Fibroblast of skin of left biceps (primary cell): Measurements from ENCODE around the gene QRICH1.

Experiments used
- DNase-seq, 2 experiments: peaks; one replicate each; pipeline ENCODE4 v3.0.0-alpha.2; 2013; ENCODE audit warnings: low read depth in 2 of 2

QRICH1 gene, protein sequence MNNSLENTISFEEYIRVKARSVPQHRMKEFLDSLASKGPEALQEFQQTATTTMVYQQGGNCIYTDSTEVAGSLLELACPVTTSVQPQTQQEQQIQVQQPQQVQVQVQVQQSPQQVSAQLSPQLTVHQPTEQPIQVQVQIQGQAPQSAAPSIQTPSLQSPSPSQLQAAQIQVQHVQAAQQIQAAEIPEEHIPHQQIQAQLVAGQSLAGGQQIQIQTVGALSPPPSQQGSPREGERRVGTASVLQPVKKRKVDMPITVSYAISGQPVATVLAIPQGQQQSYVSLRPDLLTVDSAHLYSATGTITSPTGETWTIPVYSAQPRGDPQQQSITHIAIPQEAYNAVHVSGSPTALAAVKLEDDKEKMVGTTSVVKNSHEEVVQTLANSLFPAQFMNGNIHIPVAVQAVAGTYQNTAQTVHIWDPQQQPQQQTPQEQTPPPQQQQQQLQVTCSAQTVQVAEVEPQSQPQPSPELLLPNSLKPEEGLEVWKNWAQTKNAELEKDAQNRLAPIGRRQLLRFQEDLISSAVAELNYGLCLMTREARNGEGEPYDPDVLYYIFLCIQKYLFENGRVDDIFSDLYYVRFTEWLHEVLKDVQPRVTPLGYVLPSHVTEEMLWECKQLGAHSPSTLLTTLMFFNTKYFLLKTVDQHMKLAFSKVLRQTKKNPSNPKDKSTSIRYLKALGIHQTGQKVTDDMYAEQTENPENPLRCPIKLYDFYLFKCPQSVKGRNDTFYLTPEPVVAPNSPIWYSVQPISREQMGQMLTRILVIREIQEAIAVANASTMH

DNA sequence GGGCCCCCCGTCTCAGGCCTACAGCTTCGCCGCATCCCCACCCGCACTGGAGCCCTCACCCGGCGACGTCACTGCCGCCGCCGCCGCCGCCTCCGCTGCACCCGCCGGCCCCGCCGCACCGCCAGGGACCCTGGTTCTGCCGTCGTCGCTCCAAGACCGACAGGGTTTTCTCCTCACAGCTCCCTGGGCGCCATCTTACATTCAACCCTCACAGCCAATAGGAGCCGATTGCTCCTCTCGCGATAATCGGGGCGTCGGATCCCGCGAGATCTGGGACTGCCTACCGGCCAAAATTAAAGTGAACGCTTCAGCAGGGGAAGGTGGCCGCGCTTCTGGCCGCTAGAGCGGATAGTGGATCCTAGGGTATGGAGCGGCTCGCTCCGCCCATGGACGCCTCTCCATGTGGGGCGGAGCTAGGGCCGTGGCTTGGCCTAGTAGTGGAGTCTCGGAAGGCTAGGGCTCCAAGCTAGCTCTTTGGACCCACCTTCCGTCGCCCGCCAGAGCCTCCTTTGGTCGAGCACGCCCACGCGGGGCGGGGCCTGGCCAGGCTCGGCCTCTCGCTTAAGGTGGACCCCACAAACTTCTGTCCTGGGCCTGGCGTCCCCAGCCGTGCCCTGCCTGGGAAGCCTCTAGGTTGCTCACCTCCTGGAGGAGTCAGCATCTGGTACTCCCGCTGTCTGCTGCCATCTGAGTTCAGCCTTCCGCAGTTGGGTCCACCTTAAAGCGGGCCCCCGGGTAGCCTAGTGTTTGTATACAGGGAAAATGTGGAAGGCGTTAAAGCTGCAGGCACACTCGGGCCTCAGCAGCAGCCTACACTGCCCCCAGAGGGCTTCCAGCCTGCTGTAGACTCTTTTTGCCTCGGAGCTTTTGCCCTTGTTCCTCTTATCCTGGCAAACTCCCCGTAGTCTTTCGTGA lies at the start of gene QRICH1:
Gene QRICH1, minus strand, starts transcription at position 219 of the 915 bp plus-strand sequence. CDS start 17,054 bp downstream, outside the sequence.
- DNase-seq, result peak; percentile 96 to 97

DNA sequence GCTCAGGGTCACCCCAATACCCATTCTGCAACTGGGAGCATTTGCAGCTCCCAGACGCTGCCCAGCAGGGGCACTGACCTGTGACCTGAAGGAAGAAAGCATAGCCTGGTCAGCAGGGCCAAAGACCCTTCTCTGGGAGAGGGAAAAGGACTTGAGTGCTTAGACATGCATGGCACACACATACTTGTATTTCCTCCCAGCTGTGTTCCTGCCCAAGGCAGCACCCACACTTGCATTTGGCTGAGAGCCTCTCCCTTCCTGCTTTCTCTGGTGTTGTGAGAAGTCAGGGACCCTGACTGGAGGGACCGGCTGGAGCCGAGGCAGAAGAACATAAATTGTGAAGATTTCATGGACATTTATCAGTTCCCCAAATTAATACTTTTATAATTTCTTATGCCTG lies 46.2 kb upstream of the QRICH1 start:
- no peak for DNase-seq

DNA sequence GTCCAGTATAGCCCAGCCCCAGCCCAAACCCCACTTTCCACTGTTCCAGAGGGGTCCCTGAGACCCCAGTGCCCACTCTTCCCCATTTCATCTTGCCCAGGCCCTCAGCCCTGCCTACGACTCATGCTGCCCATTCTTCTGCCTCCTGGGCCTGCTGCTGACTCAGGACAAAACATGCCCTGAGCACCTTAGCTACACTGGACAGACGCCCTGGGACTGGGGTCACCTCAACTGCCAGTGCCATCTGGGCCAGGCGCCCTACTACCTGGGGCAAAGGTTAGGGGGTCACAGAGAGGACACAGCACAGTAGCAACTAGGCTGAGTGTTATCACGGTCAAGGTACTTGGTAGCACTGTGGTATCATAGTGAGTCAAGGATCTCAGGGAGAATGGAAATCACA lies 41.6 kb upstream of the QRICH1 start:
- no peak for DNase-seq

DNA sequence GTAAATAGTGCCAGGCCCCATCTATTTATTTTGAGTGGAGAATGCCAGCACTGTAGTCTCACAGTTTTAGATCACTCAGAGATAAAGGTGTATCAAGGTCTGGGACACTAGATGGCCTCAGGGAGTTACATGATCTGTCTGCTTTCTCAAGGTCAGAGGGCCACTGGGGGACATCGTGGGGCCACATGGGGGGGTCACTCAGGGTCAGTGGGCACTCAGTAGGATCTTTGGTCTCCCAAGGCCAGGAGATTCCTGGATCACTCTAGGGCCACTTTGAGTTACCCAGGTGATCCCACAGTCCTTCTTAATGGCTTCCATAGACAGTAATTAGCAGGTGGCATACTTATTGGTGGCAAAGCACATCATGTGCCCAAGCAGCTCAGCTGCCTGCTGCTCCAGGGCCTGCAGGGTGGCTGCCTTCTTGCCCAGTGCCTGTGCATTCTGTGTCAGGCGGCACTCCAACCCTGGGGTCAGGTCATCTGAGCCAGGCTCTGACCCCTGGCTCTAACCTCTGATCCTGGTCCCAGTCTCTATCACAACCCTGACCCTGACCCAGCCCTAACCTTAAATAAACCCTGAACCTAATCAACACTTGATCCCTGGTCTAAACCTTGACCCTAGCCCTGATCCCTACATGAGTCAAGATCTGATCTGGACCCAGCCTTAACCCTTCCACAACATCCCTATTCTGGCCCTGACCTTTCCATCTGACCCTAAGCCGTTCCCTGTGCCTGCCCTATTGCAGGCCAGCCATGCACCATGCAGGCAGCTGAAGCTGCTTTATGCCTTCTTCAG lies 40.8 kb upstream of the QRICH1 start:
- no peak for DNase-seq

DNA sequence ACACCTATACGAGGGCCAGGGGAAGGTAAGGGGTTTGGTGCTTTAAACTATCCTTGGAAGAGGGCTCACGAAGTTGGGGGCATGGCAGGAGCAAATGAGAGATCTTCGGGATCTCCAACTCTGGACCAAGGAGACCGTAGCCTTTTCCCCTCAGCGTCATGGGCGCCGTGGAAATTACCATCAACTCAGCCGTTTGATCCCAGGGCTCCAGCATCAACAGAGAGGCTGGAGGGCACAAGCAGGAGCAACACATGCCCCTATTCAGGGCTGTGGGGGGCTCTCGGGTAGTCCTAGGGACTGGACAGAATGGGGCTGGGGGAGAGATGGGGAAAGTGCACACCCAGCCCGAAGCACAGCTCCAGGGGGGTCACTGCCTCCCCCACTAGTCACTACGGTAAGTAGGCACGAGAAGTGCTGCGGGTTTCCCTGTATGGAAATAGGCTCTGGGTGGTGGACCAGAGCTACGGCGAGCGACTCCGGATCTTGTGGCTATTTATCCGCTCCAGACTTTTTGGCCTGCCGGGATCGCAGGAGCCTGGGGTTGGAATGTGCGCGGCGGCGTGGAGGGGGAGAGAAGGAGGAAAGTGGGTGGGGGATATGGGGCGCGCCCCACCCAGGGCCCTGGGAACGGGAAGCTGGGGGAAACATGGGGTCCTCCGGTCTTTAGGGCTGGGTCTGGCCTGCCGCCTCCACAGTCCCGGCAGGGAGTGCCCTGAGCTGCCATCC lies 39.5 kb upstream of the QRICH1 start:
- DNase-seq, result peak; percentile 76 to 84

DNA sequence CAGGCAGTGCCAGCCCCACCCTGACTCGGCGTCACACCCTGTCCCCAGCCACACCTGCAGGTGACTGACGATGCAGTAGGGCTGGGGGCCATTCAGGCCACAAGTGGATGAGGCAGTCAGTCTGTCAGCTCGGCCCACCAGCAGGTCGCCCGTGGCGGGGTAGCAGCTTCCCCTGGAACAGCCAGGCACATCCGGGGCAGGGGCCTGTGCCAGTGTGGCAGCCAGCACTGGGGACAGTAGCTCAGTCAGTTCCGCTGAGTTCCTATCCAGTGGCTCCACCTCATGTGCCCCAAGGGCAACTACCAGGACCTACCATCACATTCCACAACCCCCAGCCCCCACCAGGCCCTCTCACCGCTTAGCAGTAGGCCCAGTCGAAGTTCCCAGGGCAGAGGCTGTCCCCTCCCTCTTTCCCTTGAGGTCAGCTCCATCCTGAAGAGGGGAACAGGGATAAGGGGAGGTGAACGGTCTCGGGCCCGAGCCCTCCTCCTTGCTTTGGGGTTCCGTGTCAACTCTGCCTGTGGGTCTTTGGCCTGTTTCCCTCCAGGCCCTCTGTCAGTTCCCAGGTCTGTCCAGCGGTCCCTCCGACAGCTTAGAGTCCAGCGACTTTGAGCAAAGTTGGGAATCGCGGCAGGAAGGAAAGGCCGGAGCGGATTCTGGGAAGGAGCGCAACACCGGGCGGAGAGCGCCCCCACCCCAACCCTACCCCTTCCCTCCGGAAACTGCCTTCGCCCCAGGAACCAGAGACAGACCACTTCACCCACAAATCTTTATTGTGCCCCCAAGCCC lies 38.8 kb upstream of the QRICH1 start, which contains the start of gene LAMB2:
Gene LAMB2, minus strand, starts transcription at position 614 of the 789 bp plus-strand sequence. Its CDS starts 183 bp downstream, at position 431.
- peak; percentile 35 to 40 for DNase-seq

DNA sequence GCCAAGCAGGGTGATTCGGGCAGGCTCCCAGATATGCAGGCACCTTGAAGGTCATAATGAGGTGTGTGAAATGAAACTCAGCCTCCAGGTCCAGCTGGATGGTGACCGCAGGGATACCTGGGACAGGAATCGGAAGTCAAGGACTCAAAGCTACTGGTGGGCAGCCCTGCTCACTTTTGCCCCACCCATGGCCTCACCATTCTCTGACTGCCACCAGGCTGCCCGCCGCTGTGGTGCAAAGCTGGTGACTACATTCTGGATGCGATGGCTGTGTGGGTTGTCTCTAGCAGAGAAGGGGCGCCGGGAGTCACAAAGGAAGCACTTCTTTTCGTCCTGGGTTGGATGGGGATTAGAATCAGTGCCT lies 38.2 kb upstream of the QRICH1 start:
- DNase-seq, result no peak

DNA sequence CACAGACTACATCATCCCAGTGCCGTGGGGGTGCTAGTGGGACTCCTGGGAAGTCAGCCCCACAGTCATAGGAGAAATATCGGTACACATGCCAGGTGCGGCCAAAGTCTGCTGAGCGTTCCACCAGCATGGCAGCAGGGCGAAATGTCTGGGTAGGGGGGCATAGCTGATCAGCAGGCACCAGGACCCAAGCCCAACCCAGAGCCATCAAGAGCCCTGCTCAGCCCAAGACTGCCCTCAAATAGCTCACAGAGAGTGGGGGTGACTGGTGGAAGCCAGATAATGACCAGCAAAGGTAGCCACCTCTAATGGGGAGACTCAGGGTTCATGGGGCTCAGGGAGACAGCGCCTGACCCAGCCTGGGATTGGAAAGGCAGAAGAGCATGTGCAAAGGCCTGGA lies 37.7 kb upstream of the QRICH1 start:
- no peak for DNase-seq

DNA sequence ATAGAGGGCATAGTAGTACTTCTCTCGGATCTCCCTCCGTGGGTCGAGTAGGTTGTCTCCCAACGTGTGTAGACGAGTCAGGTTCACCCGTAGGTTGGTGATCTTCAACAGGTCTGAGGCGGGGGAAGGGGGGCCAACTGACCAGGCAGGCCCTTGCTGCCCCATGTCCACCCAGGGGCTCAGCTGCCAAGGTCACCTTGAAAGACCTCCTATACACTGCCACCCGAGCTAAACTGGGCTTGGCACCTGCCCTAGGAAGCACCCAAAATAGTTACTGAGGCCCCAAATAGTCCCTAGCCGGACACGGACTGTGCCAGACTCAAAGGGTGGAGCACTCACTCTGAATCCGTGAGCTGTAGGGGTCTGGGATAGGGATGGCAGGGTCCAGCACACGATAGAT lies 37.2 kb upstream of the QRICH1 start:
- no peak for DNase-seq

DNA sequence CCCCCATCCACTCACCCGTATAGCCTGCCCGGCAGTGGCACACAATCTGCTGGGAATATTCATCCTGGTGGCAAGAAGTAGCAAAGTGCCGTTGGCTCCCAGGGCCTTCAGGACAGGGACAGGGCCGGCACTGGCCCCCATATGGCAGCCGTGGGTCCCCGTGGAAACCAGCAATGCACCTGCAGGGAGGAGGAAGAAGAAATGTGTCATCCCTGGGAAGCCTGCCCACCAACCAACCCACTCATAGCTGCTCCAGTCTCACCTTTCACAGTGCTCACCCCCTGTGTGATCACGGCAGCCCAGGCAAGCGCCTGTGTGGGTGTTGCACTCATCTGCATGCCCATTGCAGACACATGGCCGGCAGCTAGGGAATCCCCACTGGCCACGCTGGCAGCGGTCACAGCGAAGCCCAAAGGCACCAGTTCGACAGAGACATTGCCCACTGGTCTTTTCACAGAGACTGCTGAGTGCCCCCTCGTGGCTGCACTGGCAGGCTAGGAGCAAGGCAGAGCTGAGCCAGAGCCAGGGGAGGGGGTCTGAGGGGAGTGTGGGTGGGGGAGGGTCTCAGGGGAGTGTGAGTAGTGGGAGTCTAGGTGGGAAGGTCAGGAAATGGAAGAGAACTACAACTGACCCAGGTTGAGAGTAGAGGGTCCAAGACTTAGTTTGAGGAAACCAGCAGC lies 31.3 kb upstream of the QRICH1 start:
- DNase-seq, result no peak

DNA sequence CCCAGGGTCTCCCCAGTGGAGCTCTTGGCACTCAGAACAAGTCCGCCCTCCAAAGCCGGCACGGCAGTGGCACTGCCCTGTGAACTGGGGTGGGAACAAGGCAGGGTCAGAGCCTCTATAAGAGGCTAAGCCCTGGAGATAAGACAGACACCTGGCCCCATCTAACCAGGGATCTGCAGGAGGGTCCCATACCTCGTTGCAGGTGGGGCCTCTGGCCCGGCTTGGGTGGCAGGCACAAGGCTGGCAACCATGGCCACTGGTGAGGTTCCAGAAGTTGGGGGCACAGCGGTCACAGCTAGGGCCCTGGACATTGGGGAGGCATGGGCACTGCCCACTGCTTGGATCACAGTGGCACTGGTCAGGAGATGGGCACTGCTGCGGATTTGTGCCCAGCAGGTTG lies 30.3 kb upstream of the QRICH1 start:
- DNase-seq, result no peak

DNA sequence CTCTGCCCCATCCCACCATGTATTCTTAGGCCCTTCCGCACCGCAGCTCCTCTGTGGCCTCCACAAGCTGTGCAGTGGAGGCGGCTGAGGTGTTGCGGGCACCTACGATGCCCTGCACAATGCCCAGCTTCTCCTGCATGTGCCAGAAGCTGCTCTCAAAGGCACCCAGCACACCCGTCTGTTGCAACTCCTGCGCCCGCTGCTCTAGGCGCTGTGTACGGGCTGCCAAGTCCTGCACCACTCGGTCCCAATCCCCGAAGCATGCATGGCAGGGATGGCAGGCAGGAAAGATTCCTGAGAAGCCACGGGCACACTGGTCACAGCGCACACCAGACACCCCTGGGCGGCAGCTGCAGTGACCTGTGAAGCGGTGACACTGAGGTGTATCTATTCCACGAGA lies 29.8 kb upstream of the QRICH1 start:
- no peak for DNase-seq

DNA sequence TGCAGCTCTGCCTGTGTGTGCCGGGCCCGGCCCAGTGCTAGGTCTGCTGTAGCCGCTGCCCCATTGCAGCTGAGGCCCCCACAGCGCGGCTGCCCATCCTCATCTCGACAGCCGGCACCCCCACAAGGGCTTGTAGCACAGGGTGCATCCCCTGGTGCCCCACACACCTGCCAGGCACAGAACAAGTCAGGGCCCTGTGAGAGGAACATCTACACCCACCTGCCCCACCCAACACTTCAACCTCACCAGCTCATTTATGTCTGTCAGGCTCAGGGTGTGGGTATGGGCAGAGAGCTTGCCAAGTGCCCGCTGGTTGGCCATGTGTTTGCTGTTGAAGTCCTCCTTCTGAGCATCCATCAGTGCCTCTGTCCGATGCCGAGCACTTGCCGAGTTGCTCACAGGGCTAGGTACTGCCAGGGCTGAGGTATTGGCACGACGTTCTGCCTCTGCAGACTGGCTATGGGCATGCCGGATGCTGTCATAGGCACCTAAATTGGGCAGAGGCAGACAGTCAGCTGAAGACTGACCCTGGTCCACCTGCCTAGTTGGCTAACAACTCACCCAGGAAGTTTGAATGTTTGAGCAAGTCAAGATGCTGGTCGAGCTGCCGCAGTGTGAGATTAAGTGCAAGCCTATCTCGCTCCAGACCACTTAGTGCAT lies 29.1 kb upstream of the QRICH1 start:
- DNase-seq, result no peak

DNA sequence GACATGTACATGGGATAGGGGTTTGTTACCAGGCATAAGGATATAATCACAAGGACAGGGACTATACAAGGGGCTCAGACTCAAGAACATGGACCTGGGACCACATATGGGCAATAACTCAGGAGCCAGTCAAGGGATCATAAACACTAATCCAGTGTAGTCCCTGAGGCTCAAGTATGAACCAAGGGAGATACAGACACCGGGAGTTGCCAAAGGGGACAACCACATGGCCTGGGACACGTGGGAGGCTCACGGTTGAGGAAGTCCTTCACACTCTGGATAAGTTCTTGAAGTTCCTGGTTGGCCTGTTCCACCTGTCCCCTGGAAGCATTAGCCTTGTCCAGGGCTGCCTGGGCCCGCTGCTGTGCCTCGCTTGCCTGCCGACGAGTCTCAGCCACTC lies 28.6 kb upstream of the QRICH1 start:
- no peak for DNase-seq

DNA sequence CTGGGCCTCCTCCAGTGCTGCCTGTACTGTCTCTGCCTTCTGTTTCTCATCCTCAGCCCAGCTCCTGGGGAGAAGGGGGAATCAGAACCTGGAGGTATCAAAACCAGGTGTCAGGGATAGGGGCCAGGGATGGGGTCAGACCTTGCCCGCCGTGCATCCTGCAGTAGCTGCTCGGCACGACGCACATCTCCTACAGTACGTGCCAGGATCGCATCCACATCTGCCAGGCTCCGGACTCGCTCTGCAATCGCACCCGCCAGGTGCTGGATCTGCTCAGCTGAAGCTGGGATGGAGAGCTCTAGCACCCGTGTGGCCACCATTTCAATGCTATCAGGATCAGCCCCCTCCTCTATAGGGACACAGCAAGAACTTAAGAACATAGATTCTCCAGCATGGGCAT lies 28.2 kb upstream of the QRICH1 start:
- no peak for DNase-seq

DNA sequence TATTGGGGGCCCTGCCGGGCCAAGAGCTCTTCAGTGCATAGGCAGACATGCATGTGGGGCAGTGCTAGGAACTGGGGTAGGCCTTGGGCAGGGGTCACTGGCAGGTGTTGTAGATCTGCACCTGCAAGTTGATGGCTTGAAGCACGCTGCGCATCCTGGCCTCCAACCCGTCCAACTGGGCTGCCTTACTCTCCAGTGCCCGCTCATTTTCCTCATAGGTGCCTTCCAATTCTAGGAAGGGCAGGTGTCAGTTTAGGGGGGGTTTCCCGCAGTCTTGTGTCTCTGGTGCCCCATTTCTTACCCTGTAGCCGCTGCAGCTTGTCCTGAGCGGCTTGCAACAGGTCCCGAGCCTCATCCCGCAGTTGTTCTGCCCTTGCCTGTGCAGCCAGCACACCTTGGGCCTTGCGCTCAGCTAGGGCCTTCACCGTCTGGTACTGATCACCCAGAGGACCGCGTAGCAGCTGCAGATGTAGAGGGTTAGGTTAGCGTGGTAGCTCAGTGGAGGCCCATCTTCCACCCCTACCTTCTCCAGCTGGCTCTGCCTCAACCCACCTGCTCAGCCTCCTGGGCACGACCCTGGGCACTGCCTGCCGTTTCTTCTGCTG lies 27.4 kb upstream of the QRICH1 start:
- no peak for DNase-seq

DNA sequence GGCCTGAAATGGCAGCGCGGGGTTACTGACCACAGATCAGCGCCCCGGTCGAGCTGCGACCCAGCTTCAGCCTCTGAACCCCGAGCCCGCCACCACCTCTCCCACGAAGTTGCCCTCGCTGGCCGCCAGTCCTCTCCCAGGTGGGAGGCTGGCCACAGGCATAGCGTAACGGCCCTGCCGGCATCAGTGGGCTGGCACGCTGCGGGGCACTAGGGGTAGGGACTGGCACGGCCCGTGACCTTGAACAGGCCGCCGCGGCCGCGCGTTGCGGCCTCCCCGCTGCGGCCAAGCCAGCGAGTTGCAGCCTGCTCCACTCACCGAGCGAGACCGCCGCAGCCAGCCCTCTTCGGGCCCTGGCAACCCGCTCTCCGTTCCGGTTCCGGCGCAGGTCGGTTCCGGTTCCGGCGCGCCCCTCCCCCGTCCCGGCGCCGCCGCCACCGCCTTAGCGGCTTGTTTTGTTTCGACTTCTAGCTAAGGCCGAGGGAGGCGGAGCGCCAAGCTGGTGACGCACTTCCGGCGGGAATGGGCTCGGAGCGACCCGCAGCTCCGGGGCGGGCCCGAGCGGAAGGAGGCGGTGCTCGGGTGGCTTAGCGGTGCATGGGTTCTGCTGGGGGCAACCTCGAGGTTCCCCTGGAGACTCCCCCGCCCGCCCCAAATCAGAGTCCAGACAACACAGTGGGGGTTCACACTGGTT lies 26.7 kb upstream of the QRICH1 start, which contains the start of gene USP19:
Gene USP19, minus strand, starts transcription at position 386 of the 694 bp plus-strand sequence. CDS start 1,678 bp downstream, outside the sequence.
- peak; percentile 77 to 79 for DNase-seq
